Keratinocyte (primary cell): Measurements from ENCODE around the gene ITGB5. TPM values are rescaled to one million over a fixed set of nuclear protein-coding genes. Genes with fewer than 3 reads are reported as not detected.
A peak's percentile ranks its signal among the peaks of the same experiment; 100 is the strongest.
"Not testable (repeated sequence)": the region's sequence is repeated elsewhere in the genome, so short reads cannot be mapped to it uniquely, and the experiment has no call there.

Source experiments
- DNase-seq: peaks from one replicate; pipeline ENCODE4 v3.0.0-alpha.2; 2011; ENCODE audit warnings: low read depth, missing footprints, low spot score
- FAIRE-seq: peaks from 2 replicates; lab custom pipeline; 2011; peaks lifted over from hg19 to GRCh38; lab: Jason Lieb, UNC
- H2AFZ ChIP-seq: 2 replicates; pipeline ENCODE4 v1.6.0; 2012; ENCODE audit warnings: low read length, control low read depth, inconsistent platforms; ENCODE audit not compliant: control insufficient read depth
- H3K27ac ChIP-seq: 2 replicates; pipeline ENCODE4 v1.5.1; 2011; ENCODE audit warnings: low read length; ENCODE audit not compliant: control insufficient read depth, insufficient read depth
- H3K27me3 ChIP-seq: 3 replicates; pipeline ENCODE4 v1.6.0; 2011; ENCODE audit warnings: low read length; ENCODE audit not compliant: control insufficient read depth, insufficient read depth; ENCODE audit errors: extremely low read depth
- H3K36me3 ChIP-seq, 2 experiments: 2 replicates in 1 of 2; 3 replicates in 1 of 2; pipeline ENCODE4 v1.5.1; 2011; ENCODE audit warnings: low read length in 2 of 2, mild to moderate bottlenecking in 1 of 2; ENCODE audit not compliant: control insufficient read depth in 2 of 2, insufficient read depth in 2 of 2; ENCODE audit errors: extremely low read depth in 1 of 2
- H3K4me1 ChIP-seq: 3 replicates; pipeline ENCODE4 v1.5.1; 2011; ENCODE audit warnings: low read length; ENCODE audit not compliant: control insufficient read depth, insufficient read depth; ENCODE audit errors: extremely low read depth
- H3K4me2 ChIP-seq: 3 replicates; pipeline ENCODE4 v1.6.0; 2011; ENCODE audit warnings: low read depth, low read length; ENCODE audit not compliant: control insufficient read depth, insufficient read depth; ENCODE audit errors: extremely low read depth
- H3K4me3 ChIP-seq, 3 experiments: fragments of 200-600 bp in 1 of 3; sonication (generic) in 1 of 3; 2 replicates in 2 of 3; 3 replicates in 1 of 3; pipeline ENCODE4 v1.5.1; 2011 to 2016; ENCODE audit warnings: low read length in 3 of 3, mild to moderate bottlenecking in 3 of 3, control low read depth in 2 of 3, inconsistent platforms in 1 of 3, low read depth in 1 of 3, mixed read lengths in 1 of 3, mixed run types in 1 of 3, moderate library complexity in 1 of 3; ENCODE audit not compliant: control insufficient read depth in 2 of 3, insufficient read depth in 2 of 3; ENCODE audit errors: extremely low read depth in 1 of 3
- H3K79me2 ChIP-seq: 2 replicates; pipeline ENCODE4 v1.6.0; 2012; ENCODE audit warnings: low read length; ENCODE audit not compliant: control insufficient read depth, insufficient read depth
- H3K9ac ChIP-seq: 3 replicates; pipeline ENCODE4 v1.6.0; 2011; ENCODE audit warnings: low read length; ENCODE audit not compliant: control insufficient read depth, insufficient read depth; ENCODE audit errors: extremely low read depth
- H3K9me1 ChIP-seq: 3 replicates; pipeline ENCODE4 v1.6.0; 2011; ENCODE audit warnings: low read length; ENCODE audit not compliant: control insufficient read depth, insufficient read depth; ENCODE audit errors: extremely low read depth
- H3K9me3 ChIP-seq: 2 replicates; pipeline ENCODE4 v1.5.1; 2012; ENCODE audit warnings: low read depth, low read length; ENCODE audit not compliant: control insufficient read depth
- H4K20me1 ChIP-seq: 3 replicates; pipeline ENCODE4 v1.6.0; 2011; ENCODE audit warnings: low read length; ENCODE audit not compliant: control insufficient read depth, insufficient read depth; ENCODE audit errors: extremely low read depth
- EZH2 ChIP-seq: IDR thresholded peaks from one replicate; pipeline ENCODE4 v1.6.1; 2012; ENCODE audit warnings: inconsistent platforms, mild to moderate bottlenecking, low read length, moderate library complexity
- dilution Hi-C: fragments of 300-500 bp; cut with MboI; formaldehyde crosslinking; loops from one replicate; pipeline ENCODE4 v1.7.0; 2020; ENCODE audit warnings: low sequenced_read_pairs; ENCODE audit not compliant: extremely low pct_ligation_motif_present
- polyA plus RNA-seq, 5 experiments: library from polyadenylated mRNA; depleted of rRNA in 3 of 5; stranded (reverse) in 3 of 5; stranded (forward) in 1 of 5; unstranded in 1 of 5; fragments of >200 nt; gene quantifications; 1 replicate in 1 of 5; 2 replicates in 3 of 5; 3 replicates in 1 of 5; pipeline versions ENCODE4 v1.2.1 to v1.2.3, GENCODE V29; 2011 to 2012; ENCODE audit warnings: missing spikeins in 2 of 5, low read depth in 1 of 5, low replicate concordance in 1 of 5
- TF ChIP-seq, protein P1 (sequence below), 3 experiments: IDR thresholded peaks in 1 of 3; conservative IDR thresholded peaks in 1 of 3; optimal IDR thresholded peaks in 1 of 3; 2 replicates in 2 of 3; 3 replicates in 1 of 3; pipeline versions ENCODE3 to v1.5.1; 2011; ENCODE audit warnings: low read length in 3 of 3, mild to moderate bottlenecking in 3 of 3, moderate library complexity in 2 of 3, control low read depth in 1 of 3, inconsistent platforms in 1 of 3; ENCODE audit not compliant: insufficient read depth in 2 of 3; ENCODE audit errors: extremely low read depth in 1 of 3

Gene ITGB5
- polyA plus RNA-seq, 1 donor (not counting 4 experiments of a cell fraction or from before 2014, with no cell fraction given), result 136 TPM

GRCh38 chr3:124829178-124829818 lies 57.9 kb downstream of the ITGB5 start:
- no peak for TF ChIP-seq EZH2
- TF ChIP-seq, protein P1, sequence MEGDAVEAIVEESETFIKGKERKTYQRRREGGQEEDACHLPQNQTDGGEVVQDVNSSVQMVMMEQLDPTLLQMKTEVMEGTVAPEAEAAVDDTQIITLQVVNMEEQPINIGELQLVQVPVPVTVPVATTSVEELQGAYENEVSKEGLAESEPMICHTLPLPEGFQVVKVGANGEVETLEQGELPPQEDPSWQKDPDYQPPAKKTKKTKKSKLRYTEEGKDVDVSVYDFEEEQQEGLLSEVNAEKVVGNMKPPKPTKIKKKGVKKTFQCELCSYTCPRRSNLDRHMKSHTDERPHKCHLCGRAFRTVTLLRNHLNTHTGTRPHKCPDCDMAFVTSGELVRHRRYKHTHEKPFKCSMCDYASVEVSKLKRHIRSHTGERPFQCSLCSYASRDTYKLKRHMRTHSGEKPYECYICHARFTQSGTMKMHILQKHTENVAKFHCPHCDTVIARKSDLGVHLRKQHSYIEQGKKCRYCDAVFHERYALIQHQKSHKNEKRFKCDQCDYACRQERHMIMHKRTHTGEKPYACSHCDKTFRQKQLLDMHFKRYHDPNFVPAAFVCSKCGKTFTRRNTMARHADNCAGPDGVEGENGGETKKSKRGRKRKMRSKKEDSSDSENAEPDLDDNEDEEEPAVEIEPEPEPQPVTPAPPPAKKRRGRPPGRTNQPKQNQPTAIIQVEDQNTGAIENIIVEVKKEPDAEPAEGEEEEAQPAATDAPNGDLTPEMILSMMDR (optimal IDR thresholded peaks at IDR 0.05 in 1 of 3, IDR thresholded peaks at IDR 0.05 in 1 of 3, conservative IDR thresholded peaks at IDR 0.05 in 1 of 3; ENCODE audit: extremely low read depth in 1 of 3, insufficient read depth in 2 of 3, low read length in 3 of 3), result no peak
- H3K27me3 ChIP-seq, result no peaks in the 10 kb centered on the region
- DNase-seq, result no peak
- dilution Hi-C loops, result no loop called here
- no peak overlapping the region for H3K27ac ChIP-seq
- H3K4me2 ChIP-seq, result no peak overlapping the region
- no peak overlapping the region for H2AFZ ChIP-seq
- H3K4me3 ChIP-seq, result no peak overlapping the region
- H3K4me1 ChIP-seq, result peaks cover 21% of the 10 kb centered on the region
- FAIRE-seq, result no peak
- no peak overlapping the region for H3K9ac ChIP-seq
- peaks cover 9% of the 10 kb centered on the region for H3K79me2 ChIP-seq
- H3K36me3 ChIP-seq, result peaks cover 14 to 23% of the 10 kb centered on the region in 2 experiments
- H3K9me3 ChIP-seq, result no peaks in the 10 kb centered on the region
- H4K20me1 ChIP-seq, result no peaks in the 10 kb centered on the region
- no peaks in the 10 kb centered on the region for H3K9me1 ChIP-seq

- peaks cover 12% of the 10 kb centered on the region for H3K4me1 ChIP-seq
- peaks cover 10% of the 10 kb centered on the region for H3K79me2 ChIP-seq
- H3K4me3 ChIP-seq, dilution Hi-C loops, H3K9ac ChIP-seq, H3K4me2 ChIP-seq, DNase-seq, H3K27me3 ChIP-seq, H3K9me1 ChIP-seq, H4K20me1 ChIP-seq, H2AFZ ChIP-seq, H3K9me3 ChIP-seq, FAIRE-seq: not testable (repeated sequence)
- peaks cover 14% of the 10 kb centered on the region in 2 experiments for H3K36me3 ChIP-seq
- peak overlapping the region; percentile 33 for H3K27ac ChIP-seq
Measured at GRCh38 chr3:124827476-124828206, 59.5 kb downstream of the ITGB5 start.
